IPS-15b (cell line): ENCODE data around the gene SEC22B.
"Not testable (repeated sequence)": the region's sequence is repeated elsewhere in the genome, so short reads cannot be mapped to it uniquely, and the experiment has no call there.

Experiments
- H3K27me3 ChIP-seq: one replicate; pipeline ENCODE4 v1.6.1; 2013; ENCODE audit warnings: low read length; ENCODE audit not compliant: control insufficient read depth, insufficient read depth
- H3K36me3 ChIP-seq: one replicate; pipeline ENCODE4 v1.6.1; 2013; ENCODE audit warnings: low read length; ENCODE audit not compliant: control insufficient read depth, insufficient read depth
- H3K4me1 ChIP-seq: one replicate; pipeline ENCODE4 v1.6.1; 2013; ENCODE audit warnings: mild to moderate bottlenecking, low read length; ENCODE audit not compliant: control insufficient read depth, insufficient read depth
- H3K4me3 ChIP-seq: one replicate; pipeline ENCODE4 v1.5.1; 2013; ENCODE audit warnings: low read depth, low read length
- H3K9ac ChIP-seq: one replicate; pipeline ENCODE4 v1.6.1; 2013; ENCODE audit warnings: low read depth, mild to moderate bottlenecking, low read length
- H3K9me3 ChIP-seq: one replicate; pipeline ENCODE4 v1.6.1; 2013; ENCODE audit warnings: mild to moderate bottlenecking, low read length; ENCODE audit not compliant: control insufficient read depth, insufficient read depth

The SEC22B gene

DNA sequence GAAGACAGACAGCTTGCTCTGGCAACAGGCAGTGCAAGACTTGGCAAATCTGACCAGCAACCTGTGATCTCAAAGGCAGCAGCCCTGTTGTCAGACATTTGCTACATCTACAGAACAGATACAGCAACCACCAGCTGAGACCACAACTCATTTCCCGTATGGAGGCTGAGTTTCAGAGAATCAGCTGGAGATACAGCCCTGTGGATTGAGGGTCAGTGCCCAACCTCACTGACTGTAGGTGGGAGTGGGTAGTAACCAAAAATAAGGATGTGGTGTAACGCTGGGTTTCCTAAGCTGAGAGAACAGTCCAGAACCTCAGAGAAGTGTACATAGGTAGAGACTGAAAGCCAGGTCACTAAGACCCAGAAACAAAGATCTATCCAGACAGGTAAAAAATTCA is 71.0 kb downstream of the SEC22B start:
- not testable (repeated sequence) for H3K36me3 ChIP-seq, H3K9ac ChIP-seq, H3K9me3 ChIP-seq, H3K27me3 ChIP-seq, H3K4me3 ChIP-seq, H3K4me1 ChIP-seq

DNA sequence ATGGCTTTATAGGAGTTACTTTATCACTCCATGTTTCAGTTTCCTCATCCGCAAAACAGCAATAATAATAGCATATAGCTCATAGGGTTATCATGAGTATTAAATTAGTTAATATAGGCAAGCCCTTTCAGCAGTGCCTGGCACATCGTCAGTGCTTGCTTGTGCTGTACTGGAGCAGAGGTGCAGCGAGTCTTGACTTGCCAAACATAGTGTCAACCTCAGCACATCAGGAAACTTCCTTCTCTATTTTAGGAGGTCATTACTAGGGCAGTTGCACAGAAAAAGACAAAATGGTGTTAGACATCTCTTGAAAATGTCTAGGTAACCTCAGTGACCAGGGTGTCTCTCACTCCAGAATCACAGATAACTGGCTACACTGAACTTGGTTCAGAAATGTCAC is 72.6 kb downstream of the SEC22B start:
- H3K36me3 ChIP-seq, H3K9me3 ChIP-seq, H3K27me3 ChIP-seq, H3K4me3 ChIP-seq, H3K9ac ChIP-seq, H3K4me1 ChIP-seq: not testable (repeated sequence)

DNA sequence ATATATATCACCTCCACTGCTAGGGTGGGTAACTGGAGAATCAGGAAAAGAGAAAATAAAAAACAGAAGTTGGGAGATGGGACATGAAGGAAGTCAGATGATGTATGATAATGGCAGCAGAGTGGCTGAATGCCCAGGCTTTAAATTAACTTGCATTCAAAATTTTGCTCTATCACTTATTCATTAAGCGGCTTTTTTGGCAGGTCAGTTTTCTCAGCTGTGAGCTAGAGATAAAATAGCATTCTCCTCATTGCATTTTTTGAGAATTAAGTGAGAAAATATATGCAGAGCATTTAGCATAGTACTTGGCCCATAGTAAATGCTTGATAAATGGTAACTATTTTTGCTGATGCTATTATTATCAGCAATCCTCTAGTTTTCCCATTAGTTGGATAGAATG is 74.7 kb downstream of the SEC22B start:
- H3K4me3 ChIP-seq, H3K4me1 ChIP-seq, H3K9ac ChIP-seq, H3K36me3 ChIP-seq, H3K9me3 ChIP-seq, H3K27me3 ChIP-seq: not testable (repeated sequence)
